HepG2 (cell line): ENCODE measurements around the gene RNF175. TPM values are rescaled to one million over a fixed set of nuclear protein-coding genes. Genes with fewer than 3 reads are reported as not detected.

Source experiments
- ATAC-seq: fragments of 200-7000 bp; cut with Tn5 transposase; 3 replicates; pipeline ENCODE4 v1.9.1; 2020; ENCODE audit warnings: mild to moderate bottlenecking, moderate library complexity
- BruUV-seq: library from RNA; stranded (reverse); fragments of 400-500 nt; replicated peaks from 2 replicates; lab custom pipeline; 2021; lab: Mats Ljungman, UMichigan
- CTCF ChIA-PET: fragments of 300-600 bp; formaldehyde crosslinking; extraction: SDS; loops from one replicate; lab custom pipeline; 2021; ENCODE audit warnings: low total read pairs, inconsistent platforms, low intra/inter-chr PET ratio; lab: Yijun Ruan, JAX
- POLR2A ChIA-PET: fragments of 350-600 bp; sonication (Branson Sonifier 250); formaldehyde crosslinking; loops from one replicate; lab custom pipeline; 2020; ENCODE audit warnings: antibody characterized with exemption, inconsistent platforms; lab: Yijun Ruan, JAX
- DNase-seq: peaks from one replicate; pipeline ENCODE4 v3.0.0-alpha.2; 2015; ENCODE audit warnings: low spot score
- FAIRE-seq: peaks from 3 replicates; lab custom pipeline; 2011; peaks lifted over from hg19 to GRCh38; lab: Jason Lieb, UNC
- H2AFZ ChIP-seq: one replicate; pipeline ENCODE4 v1.6.1; 2011; ENCODE audit warnings: low read length, inconsistent platforms
- H3K27ac ChIP-seq: fragments of 300-600 bp; 3 replicates; pipeline ENCODE4 v1.8.0; 2011; ENCODE audit warnings: mixed run types, mild to moderate bottlenecking, mixed read lengths, low read length, inconsistent platforms; ENCODE audit not compliant: insufficient read depth; ENCODE audit errors: extremely low read length
- H3K27me3 ChIP-seq, 2 experiments: fragments of 200-600 bp in 1 of 2; 2 replicates in 1 of 2; 3 replicates in 1 of 2; pipeline versions ENCODE4 v1.6.0 to v1.8.0; 2011; ENCODE audit warnings: low read length in 2 of 2, mild to moderate bottlenecking in 2 of 2, moderate library complexity in 2 of 2, inconsistent platforms in 1 of 2; ENCODE audit not compliant: insufficient read depth in 2 of 2, control insufficient read depth in 1 of 2
- H3K36me3 ChIP-seq, 2 experiments: fragments of 200-600 bp in 1 of 2; replicated peaks in 1 of 2; 2 replicates in 1 of 2; 3 replicates in 1 of 2; pipeline versions ENCODE4 v1.5.1 to v1.8.0; 2011; ENCODE audit warnings: low read length in 2 of 2, inconsistent platforms in 1 of 2; ENCODE audit not compliant: insufficient read depth in 2 of 2, control insufficient read depth in 1 of 2
- H3K4me1 ChIP-seq: 2 replicates; pipeline ENCODE4 v1.5.1; 2012; ENCODE audit warnings: low read length, inconsistent platforms; ENCODE audit not compliant: insufficient read depth
- H3K4me2 ChIP-seq: 2 replicates; pipeline ENCODE4 v1.6.0; 2011; ENCODE audit warnings: low read depth, low read length, inconsistent platforms
- H3K4me3 ChIP-seq, 3 experiments: fragments of 200-600 bp in 1 of 3; sonication (generic), shearing (Covaris generic) in 1 of 3; replicated peaks in 1 of 3; 2 replicates each; pipeline ENCODE4 v1.5.1; 2011 to 2016; ENCODE audit warnings: low read length in 3 of 3, inconsistent platforms in 2 of 3, low read depth in 2 of 3, mild to moderate bottlenecking in 2 of 3, control low read depth in 1 of 3, mixed read lengths in 1 of 3; ENCODE audit not compliant: insufficient read depth in 1 of 3
- H3K79me2 ChIP-seq: one replicate; pipeline ENCODE4 v1.6.1; 2011; ENCODE audit warnings: low read length, inconsistent platforms; ENCODE audit not compliant: insufficient read depth
- H3K9ac ChIP-seq: 2 replicates; pipeline ENCODE4 v1.6.0; 2011; ENCODE audit warnings: mild to moderate bottlenecking, low read depth, low read length, inconsistent platforms; ENCODE audit not compliant: insufficient read depth
- H3K9me3 ChIP-seq: 2 replicates; pipeline ENCODE4 v1.5.1; 2012; ENCODE audit warnings: mild to moderate bottlenecking, low read length
- H4K20me1 ChIP-seq: 2 replicates; pipeline ENCODE4 v1.6.0; 2011; ENCODE audit warnings: inconsistent platforms, mild to moderate bottlenecking, low read length, moderate library complexity; ENCODE audit not compliant: insufficient read depth
- MNT ChIP-seq: fragments of 450-650 bp; IDR thresholded peaks from 2 replicates; pipeline ENCODE4 v1.6.1; 2016
- NCOA1 ChIP-seq: sonication (generic); formaldehyde crosslinking; IDR thresholded peaks from 2 replicates; pipeline ENCODE4 v1.9.0; 2021; ENCODE audit warnings: missing genetic modification reagents
- NPAS2 ChIP-seq: sonication (generic); formaldehyde crosslinking; IDR thresholded peaks from 2 replicates; pipeline ENCODE4 v1.8.0; 2022; ENCODE audit warnings: mild to moderate bottlenecking, missing genetic modification reagents, borderline replicate concordance
- RCOR2 ChIP-seq: IDR thresholded peaks from 2 replicates; pipeline ENCODE4 v1.6.1; 2016; ENCODE audit warnings: missing biosample characterization, missing genetic modification reagents
- ZMYM2 ChIP-seq: sonication (generic); formaldehyde crosslinking; IDR thresholded peaks from 2 replicates; pipeline ENCODE4 v1.8.0; 2022; ENCODE audit warnings: mild to moderate bottlenecking, missing genetic modification reagents
- ZNF143 ChIP-seq: sonication (generic); formaldehyde crosslinking; IDR thresholded peaks from 2 replicates; pipeline ENCODE4 v1.4.0; 2020; ENCODE audit warnings: missing genetic modification reagents
- ZNF652 ChIP-seq: IDR thresholded peaks from 2 replicates; pipeline ENCODE4 v1.6.1; 2016; ENCODE audit warnings: low read depth, borderline replicate concordance
- ZNF775 ChIP-seq: sonication (generic); formaldehyde crosslinking; IDR thresholded peaks from 2 replicates; pipeline ENCODE4 v1.4.0; 2020; ENCODE audit warnings: missing genetic modification reagents, mild to moderate bottlenecking, moderate library complexity, borderline replicate concordance
- WGBS: methylation state at CpG from one replicate; pipeline ENCODE4 v1.1.6; 2017; ENCODE audit warnings: low lambda C conversion rate; 5-methylcytosine and 5-hydroxymethylcytosine counted together
- in situ Hi-C: cut with HindIII; loops from 2 replicates; pipeline ENCODE4 v1.10.0; 2017; ENCODE audit warnings: low pct_unique_long_range_greater_than_20kb; ENCODE audit not compliant: extremely low pct_ligation_motif_present
- intact Hi-C: fragments of 100-400 bp; cut with micrococcal nuclease; formaldehyde crosslinking; loops from one replicate; pipeline ENCODE4 v1.10.0; 2022; ENCODE audit not compliant: unreplicated experiment
- polyA plus RNA-seq, 8 experiments: library from polyadenylated mRNA; depleted of rRNA in 3 of 8; stranded (reverse) in 7 of 8; unstranded in 1 of 8; fragments of >200 nt; fragmentation: Illumina TruSeq in 4 of 8; extraction: Trizol in 4 of 8; gene quantifications; 2 replicates each; pipeline versions ENCODE4 v1.2.1 to v1.2.3, GENCODE V29; 2011 to 2016; ENCODE audit warnings: low read depth in 4 of 8, missing spikeins in 1 of 8, mixed read lengths in 1 of 8; ENCODE audit not compliant: insufficient read depth in 1 of 8
- total RNA-seq, 5 experiments: library from RNA; depleted of rRNA; stranded (reverse); fragments of >200 nt; fragmentation: Illumina TruSeq; extraction: Trizol; gene quantifications; 2 replicates each; pipeline ENCODE4 v1.2.3, GENCODE V29; 2016; ENCODE audit warnings: low read depth in 1 of 5
- TF ChIP-seq, protein P1 (sequence below): sonication (generic); formaldehyde crosslinking; IDR thresholded peaks from 2 replicates; pipeline ENCODE4 v1.4.0; 2020; ENCODE audit warnings: missing genetic modification reagents

RNF175 gene
- total and polyA plus RNA-seq, 2 of the 13 experiments (the other 11 are each of a cell fraction or from before 2014, with no cell fraction given) = not detected

- ATAC-seq (no peak), FAIRE-seq (no peak), DNase-seq (no peak)
- Histone ChIP-seq H3K9ac (no peak overlapping the region), H3K36me3 (no peaks in the 10 kb centered on the region), H3K79me2 (no peaks in the 10 kb centered on the region), H3K27ac (no peak overlapping the region), H3K9me3 (no peaks in the 10 kb centered on the region), H3K4me3 (no peak overlapping the region), H2AFZ (no peak overlapping the region), H3K4me2 (no peak overlapping the region), H3K27me3 (peaks cover 3 to 24% of the 10 kb centered on the region in 2 experiments; a peak in 3 of 5 replicates), H3K4me1 (no peaks in the 10 kb centered on the region), H4K20me1 (no peaks in the 10 kb centered on the region)
- ChIA-PET POLR2A (no interaction called here), CTCF (no interaction called here)
- TF ChIP-seq ZNF143 (CRISPR knock-in tag) (no peak), NPAS2 (no peak), MNT (no peak), ZNF775 (no peak), NCOA1 (CRISPR knock-in tag) (no peak), RCOR2 (no peak), ZNF652 (CRISPR knock-in tag) (no peak), ZMYM2 (CRISPR knock-in tag) (no peak)
- TF ChIP-seq, protein P1, sequence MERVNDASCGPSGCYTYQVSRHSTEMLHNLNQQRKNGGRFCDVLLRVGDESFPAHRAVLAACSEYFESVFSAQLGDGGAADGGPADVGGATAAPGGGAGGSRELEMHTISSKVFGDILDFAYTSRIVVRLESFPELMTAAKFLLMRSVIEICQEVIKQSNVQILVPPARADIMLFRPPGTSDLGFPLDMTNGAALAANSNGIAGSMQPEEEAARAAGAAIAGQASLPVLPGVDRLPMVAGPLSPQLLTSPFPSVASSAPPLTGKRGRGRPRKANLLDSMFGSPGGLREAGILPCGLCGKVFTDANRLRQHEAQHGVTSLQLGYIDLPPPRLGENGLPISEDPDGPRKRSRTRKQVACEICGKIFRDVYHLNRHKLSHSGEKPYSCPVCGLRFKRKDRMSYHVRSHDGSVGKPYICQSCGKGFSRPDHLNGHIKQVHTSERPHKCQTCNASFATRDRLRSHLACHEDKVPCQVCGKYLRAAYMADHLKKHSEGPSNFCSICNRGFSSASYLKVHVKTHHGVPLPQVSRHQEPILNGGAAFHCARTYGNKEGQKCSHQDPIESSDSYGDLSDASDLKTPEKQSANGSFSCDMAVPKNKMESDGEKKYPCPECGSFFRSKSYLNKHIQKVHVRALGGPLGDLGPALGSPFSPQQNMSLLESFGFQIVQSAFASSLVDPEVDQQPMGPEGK (CRISPR knock-in tag) = no peak
- in situ Hi-C loops = no loop called here
- 96% methylated on average over 1 of the region's 1 CpG for WGBS
- no TSS peak for BruUV-seq
- intact Hi-C loops = loop anchor here (10.0 kb wide), 1 partner anchor 532 kb away; no protein-coding TSS in a partner anchor
Measured at GRCh38 chr4:153782581-153782980, 22.8 kb upstream of the RNF175 start.
